Heart left ventricle (tissue), 16 donors: ENCODE results near the gene ARL8B. TPM values are rescaled to one million over a fixed set of nuclear protein-coding genes. Genes with fewer than 3 reads are reported as not detected.

Experiments
- ATAC-seq, 4 donors: fragments of 200-7000 bp; cut with Tn5 transposase; one replicate each; pipeline ENCODE4 v1.9.1; 2020 to 2022; ENCODE audit warnings: moderate library complexity in 4 of 4, mild to moderate bottlenecking in 3 of 4, moderate number of reproducible peaks in 1 of 4
- DNase-seq, 5 donors: peaks; one replicate each; pipeline ENCODE4 v3.0.0-alpha.2; 2020
- H3K27ac ChIP-seq, 12 donors: fragments of 200-600 bp; sonication (generic) in 4 of 12; one replicate each; pipeline versions ENCODE4 v1.5.0 to v1.8.0; 2016 to 2022; ENCODE audit warnings: mild to moderate bottlenecking in 2 of 12
- H3K27me3 ChIP-seq, 9 donors: fragments of 200-600 bp; sonication (generic) in 2 of 9; one replicate each; pipeline versions ENCODE4 v1.5.1 to v1.8.0; 2016 to 2022; ENCODE audit warnings: mild to moderate bottlenecking in 3 of 9
- H3K36me3 ChIP-seq, 9 donors: fragments of 200-600 bp; sonication (generic) in 2 of 9; one replicate each; pipeline versions ENCODE4 v1.5.0 to v1.8.0; 2018 to 2022; ENCODE audit warnings: mild to moderate bottlenecking in 2 of 9
- H3K4me1 ChIP-seq, 12 donors: fragments of 200-600 bp; sonication (generic) in 4 of 12; one replicate each; pipeline versions ENCODE4 v1.5.0 to v1.8.0; 2016 to 2022; ENCODE audit warnings: mild to moderate bottlenecking in 3 of 12
- H3K4me3 ChIP-seq, 12 donors: fragments of 200-600 bp; sonication (generic) in 4 of 12; one replicate each; pipeline versions ENCODE4 v1.5.0 to v1.8.0; 2017 to 2022; ENCODE audit warnings: mild to moderate bottlenecking in 9 of 12, moderate library complexity in 4 of 12
- H3K9me3 ChIP-seq, 12 donors: fragments of 200-600 bp; sonication (generic) in 4 of 12; one replicate each; pipeline versions ENCODE4 v1.5.0 to v1.8.0; 2016 to 2022; ENCODE audit warnings: mild to moderate bottlenecking in 1 of 12
- POLR2A ChIP-seq, 2 donors: fragments of 450-650 bp; IDR thresholded peaks; one replicate each; pipeline ENCODE4 v1.6.1; 2017; ENCODE audit warnings: antibody characterized with exemption in 2 of 2, mild to moderate bottlenecking in 2 of 2, moderate library complexity in 2 of 2
- WGBS, 4 donors: extraction: QIAGEN DNeasy Blood & Tissue Kit in 2 of 4; methylation state at CpG; one replicate each; pipeline versions ENCODE4 v1.1.5 to v1.1.7; 2013 to 2018; 5-methylcytosine and 5-hydroxymethylcytosine counted together
- intact Hi-C, 10 donors: fragments of 100-400 bp; cut with DNase I; formaldehyde crosslinking; loops; one replicate each; pipeline versions ENCODE4 v1.11.1 to v1.14.2; 2022
- polyA plus RNA-seq, 2 donors: library from polyadenylated mRNA; stranded (reverse); fragments of 200-250 nt; gene quantifications; one replicate each; pipeline ENCODE4 v1.2.3, GENCODE V29; 2013
- total RNA-seq, 9 donors: library from RNA; depleted of rRNA in 2 of 9; stranded (reverse); fragments of >200 nt in 2 of 9; fragmentation: NEBNext Ultra II Directional in 3 of 9; extraction: Animal tissue kit (Norgen Biotek cat#: 25700) in 3 of 9; gene quantifications; one replicate each; pipeline versions ENCODE4 v1.1.0 to v1.2.4, GENCODE V29; 2016 to 2023
- TF ChIP-seq, protein P1 (sequence below), 12 donors: fragments of 200-600 bp; sonication (generic) in 4 of 12; IDR thresholded peaks; one replicate each; pipeline versions ENCODE4 v1.5.0 to v1.8.0; 2018 to 2022; ENCODE audit warnings: antibody characterized with exemption in 12 of 12, mild to moderate bottlenecking in 5 of 12
- donor health status: ischemic (EF 13 %, LVEDD 7.1; RV severe dilation, severe dysfunction).
- donor health status: healthy with polysubstance abuse.
- donor health status: DM: no; HTN: yes; CAD: no.
- donor health status: DM: no; HTN: no; CAD: no.
- donor health status: ischemic (EF 25% LVEDD 6.9; RV normal size, moderate dysfunction).
- donor health status: ischemic (EF 25% LVEDD 5.7; RV mildly dilated, moderate dysfunction).
- donor health status: healthy.
- donor health status: DM: yes; HTN: yes; CAD: no.
- donor health status: ischemic (EF 35%, LVEDD 5.7; RV mildly dilated, moderate dysfunction).
- donor health status: nonischemic (EF 11% LVEDD 7.7; RV severe dilation, severe dysfunction).
- donor health status: DM: yes; HTN: yes; CAD: no.
- donor health status: PGD.
- donor health status: ischemic (EF 29% LVEDD 5.4; RV normal size, mild dysfunction).
- donor health status: nonischemic (EF 23%, LVEDD 6.1; RV moderate dilation, normal function).

Gene ARL8B
- total and polyA plus RNA-seq, 11 donors: 32.9 to 106 (median 64.0) TPM

- DNase-seq (no peak), ATAC-seq (no peak)
- Histone ChIP-seq H3K4me1 (peaks cover 0 to 8% (median 0%) of the 10 kb centered on the region in 12 donors), H3K36me3 (no peaks in the 10 kb centered on the region), H3K4me3 (no peak overlapping the region), H3K27me3 (no peaks in the 10 kb centered on the region), H3K27ac (no peak overlapping the region), H3K9me3 (no peaks in the 10 kb centered on the region)
- intact Hi-C loops: no loop called here
- 86 to 93% (median 92%) methylated on average over 5 of the region's 5 CpGs for WGBS, 4 donors
- TF ChIP-seq, protein P1, sequence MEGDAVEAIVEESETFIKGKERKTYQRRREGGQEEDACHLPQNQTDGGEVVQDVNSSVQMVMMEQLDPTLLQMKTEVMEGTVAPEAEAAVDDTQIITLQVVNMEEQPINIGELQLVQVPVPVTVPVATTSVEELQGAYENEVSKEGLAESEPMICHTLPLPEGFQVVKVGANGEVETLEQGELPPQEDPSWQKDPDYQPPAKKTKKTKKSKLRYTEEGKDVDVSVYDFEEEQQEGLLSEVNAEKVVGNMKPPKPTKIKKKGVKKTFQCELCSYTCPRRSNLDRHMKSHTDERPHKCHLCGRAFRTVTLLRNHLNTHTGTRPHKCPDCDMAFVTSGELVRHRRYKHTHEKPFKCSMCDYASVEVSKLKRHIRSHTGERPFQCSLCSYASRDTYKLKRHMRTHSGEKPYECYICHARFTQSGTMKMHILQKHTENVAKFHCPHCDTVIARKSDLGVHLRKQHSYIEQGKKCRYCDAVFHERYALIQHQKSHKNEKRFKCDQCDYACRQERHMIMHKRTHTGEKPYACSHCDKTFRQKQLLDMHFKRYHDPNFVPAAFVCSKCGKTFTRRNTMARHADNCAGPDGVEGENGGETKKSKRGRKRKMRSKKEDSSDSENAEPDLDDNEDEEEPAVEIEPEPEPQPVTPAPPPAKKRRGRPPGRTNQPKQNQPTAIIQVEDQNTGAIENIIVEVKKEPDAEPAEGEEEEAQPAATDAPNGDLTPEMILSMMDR (IDR thresholded peaks at IDR 0.05): no peak
- TF ChIP-seq POLR2A (IDR thresholded peaks at IDR 0.05): no peak
Observed at GRCh38 chr3:5084224-5084623, 37.9 kb upstream of the ARL8B start.

DNA sequence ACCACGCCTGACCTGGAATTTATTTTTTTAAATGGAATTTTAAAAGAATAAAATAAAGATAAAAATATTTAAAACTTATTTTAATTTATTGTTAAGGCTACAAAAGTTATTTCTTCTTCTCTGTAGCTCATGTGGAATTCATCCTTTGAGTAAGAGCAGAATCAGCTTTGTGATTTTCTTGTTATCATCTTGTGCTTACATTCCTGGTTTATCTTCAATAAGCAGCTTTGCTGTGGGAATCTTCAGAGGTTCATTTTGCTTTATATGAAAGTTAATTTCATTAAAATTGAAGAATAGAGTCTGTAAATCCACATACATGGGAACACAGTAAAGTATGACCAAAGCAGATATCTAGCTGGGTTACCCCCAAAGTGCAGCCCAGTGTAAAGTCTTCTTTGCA is 35.4 kb upstream of the ARL8B start:
- no peaks in the 10 kb centered on the region for H3K9me3 ChIP-seq
- no peak overlapping the region for H3K27ac ChIP-seq
- H3K4me3 ChIP-seq: no peak overlapping the region
- TF ChIP-seq, protein P1 (IDR thresholded peaks at IDR 0.05): no peak
- no peak for TF ChIP-seq POLR2A (IDR thresholded peaks at IDR 0.05)
- peaks cover 0 to 8% (median 0%) of the 10 kb centered on the region in 12 donors for H3K4me1 ChIP-seq
- DNase-seq (no peak), ATAC-seq (no peak)
- H3K27me3 ChIP-seq: peaks cover 0 to 5% (median 0%) of the 10 kb centered on the region in 9 donors
- intact Hi-C loops: no loop called here
- no peaks in the 10 kb centered on the region for H3K36me3 ChIP-seq
- WGBS, 4 donors: 92 to 98% (median 94%) methylated on average over 1 of the region's 1 CpG

GRCh38 chr3:5087209-5087608 is 34.9 kb upstream of the ARL8B start:
- intact Hi-C loops: no loop called here
- no peaks in the 10 kb centered on the region for H3K36me3 ChIP-seq
- WGBS, 4 donors: 66 to 78% (median 74%) methylated on average over 4 of the region's 4 CpGs
- no peak overlapping the region for H3K4me3 ChIP-seq
- TF ChIP-seq POLR2A (IDR thresholded peaks at IDR 0.05): no peak
- TF ChIP-seq, protein P1 (IDR thresholded peaks at IDR 0.05): no peak
- H3K4me1 ChIP-seq: peaks cover 0 to 8% (median 0%) of the 10 kb centered on the region in 12 donors
- peaks cover 0 to 5% (median 0%) of the 10 kb centered on the region in 9 donors for H3K27me3 ChIP-seq
- DNase-seq (no peak), ATAC-seq (no peak)
- H3K27ac ChIP-seq: no peak overlapping the region
- no peaks in the 10 kb centered on the region for H3K9me3 ChIP-seq

GRCh38 chr3:5090197-5090596 is 31.9 kb upstream of the ARL8B start:
- ATAC-seq (no peak), DNase-seq (no peak)
- Histone ChIP-seq H3K36me3 (no peaks in the 10 kb centered on the region), H3K4me1 (peaks cover 0 to 8% (median 0%) of the 10 kb centered on the region in 12 donors), H3K4me3 (no peak overlapping the region), H3K27ac (no peak overlapping the region), H3K9me3 (no peaks in the 10 kb centered on the region), H3K27me3 (peaks cover 0 to 5% (median 0%) of the 10 kb centered on the region in 9 donors)
- TF ChIP-seq POLR2A (IDR thresholded peaks at IDR 0.05): no peak
- TF ChIP-seq, protein P1 (IDR thresholded peaks at IDR 0.05): no peak
- 73 to 90% (median 84%) methylated on average over 4 to 5 of the region's 5 CpGs for WGBS, 4 donors
- intact Hi-C loops: no loop called here
